GM18498 (cell line): ENCODE measurements around the gene KMT5B.

ENCODE experiments used
- ATAC-seq: cut with Tn5 transposase; IDR thresholded peaks from one replicate; pipeline ENCODE4 v1.9.1; 2021; ENCODE audit warnings: mild to moderate bottlenecking, moderate library complexity; ENCODE audit not compliant: unreplicated experiment

KMT5B gene

DNA sequence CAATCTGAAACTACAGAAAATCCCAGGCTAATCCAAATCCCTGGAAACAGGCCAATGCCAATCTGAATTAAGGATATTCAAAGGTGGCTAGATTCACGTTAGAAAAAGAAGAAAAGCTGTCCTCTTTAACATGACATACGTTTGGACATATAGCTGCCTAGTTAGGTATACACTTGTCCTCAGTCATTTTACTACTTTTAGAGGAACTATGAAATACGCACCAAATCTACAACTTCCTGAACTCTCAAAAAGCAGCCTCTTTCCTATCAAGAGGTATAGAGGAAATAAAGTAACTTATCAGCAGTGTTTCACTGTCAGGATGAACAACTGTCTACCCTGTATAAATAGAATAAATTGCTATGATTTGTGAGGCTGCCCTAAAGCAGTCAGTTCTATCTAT lies 24.0 kb downstream of the KMT5B start:
- no peak for ATAC-seq

DNA sequence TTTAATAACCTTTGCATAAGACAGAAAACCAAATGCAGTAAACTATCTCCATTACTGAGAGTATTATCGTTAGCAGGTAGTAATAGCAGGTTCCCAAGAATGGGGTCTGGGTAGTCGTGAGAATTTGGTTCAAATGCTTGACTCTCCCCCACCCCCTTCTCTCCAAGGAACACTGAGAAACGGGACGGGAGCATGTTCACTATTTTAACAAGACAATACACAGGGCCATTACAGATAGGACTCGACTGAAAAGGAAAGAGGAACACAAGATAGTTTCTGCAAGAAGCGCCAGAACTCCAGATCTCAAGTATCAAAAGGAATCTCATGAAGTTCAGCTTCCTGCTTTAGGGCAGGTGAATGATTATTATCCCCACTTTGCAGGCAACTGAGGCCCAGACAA lies 27.0 kb downstream of the KMT5B start:
- no peak for ATAC-seq

DNA sequence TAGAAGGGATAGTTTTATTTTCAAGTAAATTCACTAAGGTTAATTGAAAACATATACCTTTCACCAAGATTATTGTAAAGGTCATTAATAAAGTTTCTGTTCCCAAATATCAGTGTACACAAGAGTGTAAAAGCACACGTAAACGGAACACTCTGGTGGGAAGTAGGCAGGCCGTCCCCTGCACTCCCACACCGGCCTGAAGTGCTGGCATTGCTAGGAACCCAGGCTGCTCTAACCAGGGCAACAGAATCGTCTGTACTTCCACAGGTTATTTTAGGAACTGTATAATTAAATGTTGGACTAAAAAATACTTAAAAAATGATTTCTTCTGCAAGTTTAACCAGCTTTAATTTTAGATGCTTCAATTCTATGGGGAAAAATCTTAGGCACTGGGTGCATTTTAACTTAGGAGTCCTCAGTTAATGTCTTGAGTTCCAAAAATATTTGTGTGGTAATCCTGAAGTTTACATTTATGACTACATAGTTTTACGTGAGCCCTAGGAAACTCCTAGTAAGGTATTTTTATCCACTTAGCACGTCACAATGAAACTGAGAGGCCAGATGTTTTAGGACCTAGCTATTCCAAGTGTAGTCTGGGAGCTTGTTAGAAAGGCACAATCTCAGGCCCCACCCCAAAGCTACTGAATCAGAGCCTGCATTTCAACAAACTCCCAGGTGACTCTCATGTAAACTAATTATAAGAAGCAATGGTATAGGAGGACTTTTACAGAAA lies 31.2 kb downstream of the KMT5B start:
- ATAC-seq: no peak

- ATAC-seq: no peak
Observed at GRCh38 chr11:68179847-68180246, 33.2 kb downstream of the KMT5B start.

- no peak for ATAC-seq
Observed at GRCh38 chr11:68177877-68178276, 35.2 kb downstream of the KMT5B start.

GRCh38 chr11:68173926-68174325 lies 39.2 kb downstream of the KMT5B start:
- ATAC-seq: no peak

DNA sequence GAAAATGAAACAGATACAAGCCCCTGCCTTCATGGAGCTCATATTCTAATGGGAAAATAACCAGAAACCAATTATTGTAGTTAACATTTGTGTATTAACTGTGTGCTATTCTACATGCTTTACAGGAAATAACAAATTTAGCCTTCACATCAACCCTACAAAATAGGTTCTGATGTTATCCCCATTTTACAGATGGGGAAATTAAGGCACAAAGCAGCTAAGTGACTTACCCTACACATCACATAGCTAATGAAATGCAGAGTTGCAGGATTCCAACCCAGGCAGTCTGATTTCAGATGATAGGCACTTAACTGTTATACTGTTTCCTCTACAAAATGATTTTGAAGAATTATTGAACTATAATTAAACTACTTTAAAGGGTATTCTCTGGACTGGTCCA lies 43.7 kb downstream of the KMT5B start:
- ATAC-seq: no peak

DNA sequence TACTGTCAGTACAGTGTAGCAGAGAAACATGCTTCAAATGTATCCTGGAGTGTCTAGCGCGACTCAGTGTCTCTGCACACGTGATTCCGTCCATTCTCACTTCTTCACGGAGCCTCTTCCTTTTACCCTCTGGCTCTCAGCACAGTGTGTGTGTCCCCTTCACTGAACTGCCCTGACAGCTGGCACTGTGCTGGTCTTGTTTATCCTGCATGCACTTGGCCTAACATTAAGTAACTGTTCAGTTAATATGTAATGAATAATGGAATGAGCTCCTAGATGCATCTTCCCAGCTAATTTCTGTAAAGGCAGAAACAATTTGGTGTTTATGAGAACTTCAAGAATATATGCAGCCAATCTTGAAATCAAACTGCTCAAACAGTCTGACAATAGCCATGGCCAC lies 44.4 kb downstream of the KMT5B start:
- no peak for ATAC-seq

DNA sequence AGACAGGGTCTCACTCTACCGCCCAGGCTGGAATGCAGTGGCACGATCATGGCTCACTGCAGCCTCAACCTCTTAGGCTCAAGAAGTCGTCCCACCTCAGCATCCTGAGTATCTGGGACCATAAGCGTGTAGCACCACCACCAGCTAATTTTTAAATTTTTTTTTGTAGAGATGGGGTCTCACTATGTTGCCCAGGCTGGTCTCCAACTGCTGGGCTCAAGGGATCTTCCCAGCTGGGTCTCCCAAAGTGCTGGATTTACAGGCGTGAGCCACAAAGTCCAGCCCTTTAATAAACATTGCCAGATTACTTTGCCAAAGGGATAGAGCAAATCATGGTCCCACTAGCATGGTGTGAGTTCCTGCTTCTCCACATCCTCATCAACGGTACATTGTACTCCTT lies 45.6 kb downstream of the KMT5B start:
- ATAC-seq: no peak

DNA sequence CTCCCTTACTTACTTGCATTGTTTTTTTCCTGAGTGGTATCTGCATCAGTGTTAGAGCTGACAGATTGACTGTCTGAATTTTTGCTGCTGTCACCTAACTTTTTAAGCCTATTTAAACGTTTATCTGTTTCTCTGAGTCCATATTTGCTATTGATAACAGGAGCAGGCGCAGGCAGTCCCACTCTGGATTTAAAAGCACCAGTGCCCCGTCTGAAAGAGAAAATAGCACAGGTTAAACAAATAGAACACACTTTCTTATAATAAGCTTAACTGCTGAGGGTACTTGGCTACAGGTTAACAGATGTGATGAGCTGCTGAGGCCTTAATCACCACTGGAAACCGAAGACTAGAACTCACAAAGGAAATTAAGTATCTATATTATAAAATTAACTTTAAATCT lies 46.1 kb downstream of the KMT5B start:
- no peak for ATAC-seq

DNA sequence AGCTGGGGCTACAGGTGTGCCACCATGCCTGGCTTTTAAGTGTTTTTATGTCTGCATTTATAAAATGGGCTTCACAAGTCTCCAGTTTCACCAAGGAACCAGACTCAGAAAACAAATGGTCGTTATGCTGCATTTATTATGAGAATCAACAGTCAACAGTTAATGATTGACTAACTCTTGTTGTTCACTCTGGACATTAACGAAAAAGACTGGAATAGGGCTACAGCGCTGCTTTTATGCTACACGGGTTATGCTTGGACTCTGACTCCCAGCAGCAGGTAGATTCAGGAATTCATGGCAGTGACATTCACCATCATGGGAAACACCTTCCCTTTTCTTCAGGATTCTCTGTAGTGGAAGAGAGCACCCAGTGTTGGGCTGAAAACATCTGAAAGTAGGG lies 47.5 kb downstream of the KMT5B start:
- ATAC-seq: no peak

DNA sequence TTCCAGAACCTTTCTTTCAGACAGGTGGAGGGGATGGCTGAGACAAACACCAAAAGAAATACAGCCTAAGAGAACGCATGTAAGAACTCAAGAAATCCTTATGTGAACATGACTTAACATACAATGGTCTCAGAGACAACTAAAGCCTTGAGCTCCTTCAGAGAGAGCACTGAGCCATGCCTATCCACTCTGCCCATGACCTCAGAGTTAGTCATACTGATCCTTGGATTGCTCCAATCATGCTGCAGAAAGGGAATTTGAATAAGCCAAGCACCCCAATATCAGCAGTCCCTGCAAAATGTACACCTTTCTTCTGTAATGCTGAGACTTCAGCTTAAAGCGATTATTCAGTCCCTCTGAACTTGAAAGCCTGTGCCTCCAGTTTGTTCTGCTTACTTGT lies 48.7 kb downstream of the KMT5B start:
- no peak for ATAC-seq

DNA sequence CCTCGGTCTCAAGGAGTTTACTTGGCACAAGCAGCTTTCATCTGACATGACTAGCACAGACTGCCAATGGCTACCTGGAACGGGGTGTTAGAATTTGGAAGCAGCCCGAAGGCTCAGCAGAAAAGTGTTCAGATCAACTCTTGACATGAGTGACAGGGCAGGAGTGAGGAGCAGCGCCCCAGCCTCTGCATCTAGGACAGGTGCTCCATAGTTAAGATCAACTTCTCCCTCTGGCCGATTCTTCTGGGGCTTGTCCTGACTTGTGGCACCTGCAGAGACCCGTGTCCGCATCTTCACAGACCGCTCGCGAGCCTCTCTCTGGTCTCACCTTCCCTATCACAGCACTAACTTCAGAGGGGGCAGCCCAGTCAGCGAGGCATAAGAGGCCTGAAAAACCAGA lies 49.4 kb downstream of the KMT5B start:
- no peak for ATAC-seq

- no peak for ATAC-seq
Observed at GRCh38 chr11:68160100-68160695, 52.9 kb downstream of the KMT5B start.

GRCh38 chr11:68159665-68160064 lies 53.4 kb downstream of the KMT5B start:
- ATAC-seq: no peak

DNA sequence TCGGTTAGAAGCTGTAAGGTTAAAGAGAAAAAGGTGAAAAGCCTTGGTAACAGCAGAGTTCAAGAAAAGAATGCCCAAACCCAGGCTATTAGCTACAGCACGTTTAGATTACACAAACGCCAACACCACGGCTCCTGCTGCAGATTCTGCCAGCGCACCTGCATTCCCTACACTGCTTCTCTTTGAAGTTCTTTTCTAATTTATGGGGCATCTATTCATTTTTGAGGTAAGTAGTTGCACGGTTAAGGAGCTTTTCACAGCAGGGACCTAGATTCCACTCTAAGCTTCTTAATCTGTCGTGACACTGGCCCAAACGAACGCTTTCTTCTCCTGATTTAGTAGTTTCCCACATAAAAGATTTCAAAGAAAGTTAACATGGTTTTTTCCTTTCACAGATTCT lies 53.9 kb downstream of the KMT5B start:
- no peak for ATAC-seq

GRCh38 chr11:68158580-68158979 lies 54.5 kb downstream of the KMT5B start:
- ATAC-seq: no peak

DNA sequence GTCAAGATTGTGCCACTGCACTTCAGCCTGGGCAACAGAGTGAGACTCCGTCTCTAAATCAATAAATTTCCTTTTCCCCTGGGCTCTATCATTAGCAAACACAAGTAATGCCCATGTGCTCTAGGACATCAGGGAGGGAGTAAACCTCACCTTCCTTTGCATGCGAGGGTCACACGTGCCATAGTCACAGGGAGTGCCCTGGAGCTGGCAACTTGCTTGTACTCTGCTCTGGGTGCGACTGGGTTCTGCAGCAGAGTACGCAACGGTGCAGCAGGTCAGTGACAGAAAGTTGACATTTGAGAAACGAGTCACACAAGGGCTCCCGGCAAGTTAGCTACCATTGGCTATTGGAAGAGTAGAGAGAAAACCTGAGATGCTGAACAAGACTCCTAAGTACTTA lies 59.4 kb downstream of the KMT5B start:
- ATAC-seq: no peak

DNA sequence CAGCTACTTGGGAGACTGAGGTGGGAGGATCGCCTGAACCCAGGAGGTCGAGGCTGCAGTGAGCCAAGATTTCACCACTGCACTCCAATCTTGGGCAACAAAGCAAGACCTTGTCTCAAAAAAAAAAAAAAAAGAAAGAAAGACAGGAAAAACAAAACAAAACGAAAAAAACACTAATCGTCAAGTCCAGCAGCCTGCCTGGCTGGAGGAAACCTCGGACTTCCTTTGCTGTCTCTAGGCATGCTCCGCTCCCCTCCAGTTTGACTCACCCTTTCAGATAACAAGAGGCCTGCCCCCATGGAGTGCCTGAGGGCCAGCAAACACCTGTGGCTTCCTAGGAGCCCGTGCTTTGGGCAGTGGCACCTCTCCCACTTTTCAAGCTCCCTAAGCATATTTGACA lies 63.1 kb downstream of the KMT5B start:
- no peak for ATAC-seq

DNA sequence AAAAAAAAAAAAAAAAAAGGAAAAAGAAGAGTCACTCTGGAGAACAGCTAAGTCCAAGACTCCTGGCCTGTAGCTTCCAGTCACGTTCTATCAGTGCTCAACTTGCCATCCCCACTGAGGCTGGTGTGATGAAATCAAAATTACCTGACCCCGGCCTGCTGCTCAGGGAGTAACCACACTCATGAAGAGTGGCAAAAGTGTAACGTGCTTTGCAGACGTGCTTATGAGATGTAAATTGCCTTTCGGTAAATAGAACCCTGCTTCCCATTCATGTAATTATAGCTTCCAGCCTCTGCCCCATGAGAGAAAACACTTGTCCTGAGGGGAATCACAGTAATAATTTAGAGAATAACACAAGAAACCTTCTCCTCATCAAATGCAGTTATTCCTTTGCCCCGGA lies 63.7 kb downstream of the KMT5B start:
- ATAC-seq: no peak

- no peak for ATAC-seq
Observed at GRCh38 chr11:68148879-68149278, 64.2 kb downstream of the KMT5B start.

DNA sequence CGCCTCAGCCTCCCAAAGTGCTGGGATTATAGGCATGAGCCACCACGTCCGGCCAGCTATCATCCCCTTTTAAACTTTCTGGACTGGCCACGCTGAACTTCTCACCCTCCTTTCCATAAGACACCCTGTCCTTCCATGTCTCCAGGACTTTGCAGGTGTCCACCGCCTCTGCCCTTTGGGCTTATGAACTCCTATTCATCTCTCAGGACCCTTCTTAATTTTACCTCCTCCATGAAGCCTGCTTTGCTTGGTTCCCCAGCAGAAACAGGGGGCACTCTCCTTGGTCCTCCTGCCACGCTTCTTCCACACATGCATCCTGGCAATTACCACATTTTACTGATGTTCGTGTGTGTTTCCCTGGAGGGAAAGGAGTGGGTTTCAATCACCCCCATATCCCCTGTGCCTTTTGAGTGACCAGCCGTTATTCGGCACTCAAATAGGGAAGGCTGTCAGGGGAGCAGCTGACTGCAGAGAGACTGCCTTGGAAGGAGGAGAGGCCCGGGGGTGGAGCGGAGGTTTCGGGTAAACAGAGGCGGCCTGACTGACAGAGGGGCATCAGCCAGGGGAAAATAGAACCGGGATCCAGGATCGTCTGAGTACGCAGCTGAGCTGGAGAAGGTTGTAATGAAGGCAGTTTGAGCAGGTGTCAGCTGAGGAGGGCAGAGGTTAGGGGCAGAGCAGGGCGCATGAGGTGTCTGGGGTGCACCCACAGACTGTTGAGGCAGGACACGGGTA lies 64.9 kb downstream of the KMT5B start:
- no peak for ATAC-seq
